Stimulated activated CD4-positive, alpha-beta T cell treated with anti-CD3 and anti-CD28 coated beads, Interleukin-4, amount 100 ng/mL, for 1 hour (primary cell): ENCODE data around the gene SRRM4.

Experiments
- DNase-seq: peaks from one replicate; pipeline ENCODE4 v3.0.0-alpha.2; 2020

Gene SRRM4

GRCh38 chr12:119175081-119175480 lies 193.7 kb downstream of the SRRM4 start:
- DNase-seq: no peak

- no peak for DNase-seq
These were observed 195.1 kb downstream of the SRRM4 start for GRCh38 chr12:119176267-119177055.

GRCh38 chr12:119177056-119177325 lies 195.7 kb downstream of the SRRM4 start:
- DNase-seq: no peak

- DNase-seq: no peak
These were observed 196.5 kb downstream of the SRRM4 start for GRCh38 chr12:119177724-119178380.

GRCh38 chr12:119178544-119179334 lies 197.4 kb downstream of the SRRM4 start, which contains the start of gene HSPB8:
TSS of gene HSPB8 (plus strand) at chr12:119178931. CDS start at chr12:119179313, 382 bp downstream.
- DNase-seq: no peak

- DNase-seq: no peak
These were observed 198.1 kb downstream of the SRRM4 start for GRCh38 chr12:119179335-119180021.

GRCh38 chr12:119180380-119181040 lies 199.2 kb downstream of the SRRM4 start:
- DNase-seq: no peak

- no peak for DNase-seq
These were observed 199.9 kb downstream of the SRRM4 start for GRCh38 chr12:119181202-119181601.

- DNase-seq: no peak
These were observed 200.6 kb downstream of the SRRM4 start for GRCh38 chr12:119181944-119182343.

- no peak for DNase-seq
These were observed 201.6 kb downstream of the SRRM4 start for GRCh38 chr12:119182701-119183493.

- no peak for DNase-seq
These were observed 202.8 kb downstream of the SRRM4 start for GRCh38 chr12:119183942-119184695.

GRCh38 chr12:119195256-119195655 lies 213.9 kb downstream of the SRRM4 start:
- DNase-seq: no peak

GRCh38 chr12:119198440-119198839 lies 217.1 kb downstream of the SRRM4 start:
- DNase-seq: no peak

- DNase-seq: no peak
These were observed 219.3 kb downstream of the SRRM4 start for GRCh38 chr12:119200601-119201000.

GRCh38 chr12:119201789-119202543 lies 220.6 kb downstream of the SRRM4 start:
- DNase-seq: no peak

GRCh38 chr12:119202544-119202943 lies 221.2 kb downstream of the SRRM4 start:
- no peak for DNase-seq

- no peak for DNase-seq
These were observed 222.8 kb downstream of the SRRM4 start for GRCh38 chr12:119204131-119204530.

- DNase-seq: no peak
These were observed 223.4 kb downstream of the SRRM4 start for GRCh38 chr12:119204671-119205285.

GRCh38 chr12:119206348-119207062 lies 225.2 kb downstream of the SRRM4 start:
- no peak for DNase-seq
